ENCODE data around the gene CTSO.

- TF ChIP-seq CTCF (optimal IDR thresholded peaks at IDR 0.05 in 1 of 3, IDR thresholded peaks at IDR 0.05 in 1 of 3, conservative IDR thresholded peaks at IDR 0.05 in 1 of 3; ENCODE audit: extremely low read depth in 1 of 3, insufficient read depth in 2 of 3, low read length in 3 of 3) (no peak), EZH2 (IDR thresholded peaks at IDR 0.05; ENCODE audit: low read length) (no peak)
Measured at GRCh38 chr4:155959417-155959816, 5.8 kb upstream of the CTSO start.

Measured in keratinocyte (primary cell).